NOMO-1 treated with DMSO at 0.1 percent for 48 hours (cell line): ENCODE results near the gene DYNC2H1.

Experiments used
- DNase-seq: peaks from one replicate; lab custom pipeline; 2025; ENCODE audit not compliant: unreplicated experiment; lab: John Stamatoyannopoulos, UW

DYNC2H1 gene, protein sequence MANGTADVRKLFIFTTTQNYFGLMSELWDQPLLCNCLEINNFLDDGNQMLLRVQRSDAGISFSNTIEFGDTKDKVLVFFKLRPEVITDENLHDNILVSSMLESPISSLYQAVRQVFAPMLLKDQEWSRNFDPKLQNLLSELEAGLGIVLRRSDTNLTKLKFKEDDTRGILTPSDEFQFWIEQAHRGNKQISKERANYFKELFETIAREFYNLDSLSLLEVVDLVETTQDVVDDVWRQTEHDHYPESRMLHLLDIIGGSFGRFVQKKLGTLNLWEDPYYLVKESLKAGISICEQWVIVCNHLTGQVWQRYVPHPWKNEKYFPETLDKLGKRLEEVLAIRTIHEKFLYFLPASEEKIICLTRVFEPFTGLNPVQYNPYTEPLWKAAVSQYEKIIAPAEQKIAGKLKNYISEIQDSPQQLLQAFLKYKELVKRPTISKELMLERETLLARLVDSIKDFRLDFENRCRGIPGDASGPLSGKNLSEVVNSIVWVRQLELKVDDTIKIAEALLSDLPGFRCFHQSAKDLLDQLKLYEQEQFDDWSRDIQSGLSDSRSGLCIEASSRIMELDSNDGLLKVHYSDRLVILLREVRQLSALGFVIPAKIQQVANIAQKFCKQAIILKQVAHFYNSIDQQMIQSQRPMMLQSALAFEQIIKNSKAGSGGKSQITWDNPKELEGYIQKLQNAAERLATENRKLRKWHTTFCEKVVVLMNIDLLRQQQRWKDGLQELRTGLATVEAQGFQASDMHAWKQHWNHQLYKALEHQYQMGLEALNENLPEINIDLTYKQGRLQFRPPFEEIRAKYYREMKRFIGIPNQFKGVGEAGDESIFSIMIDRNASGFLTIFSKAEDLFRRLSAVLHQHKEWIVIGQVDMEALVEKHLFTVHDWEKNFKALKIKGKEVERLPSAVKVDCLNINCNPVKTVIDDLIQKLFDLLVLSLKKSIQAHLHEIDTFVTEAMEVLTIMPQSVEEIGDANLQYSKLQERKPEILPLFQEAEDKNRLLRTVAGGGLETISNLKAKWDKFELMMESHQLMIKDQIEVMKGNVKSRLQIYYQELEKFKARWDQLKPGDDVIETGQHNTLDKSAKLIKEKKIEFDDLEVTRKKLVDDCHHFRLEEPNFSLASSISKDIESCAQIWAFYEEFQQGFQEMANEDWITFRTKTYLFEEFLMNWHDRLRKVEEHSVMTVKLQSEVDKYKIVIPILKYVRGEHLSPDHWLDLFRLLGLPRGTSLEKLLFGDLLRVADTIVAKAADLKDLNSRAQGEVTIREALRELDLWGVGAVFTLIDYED (N-terminal part only)

DNA sequence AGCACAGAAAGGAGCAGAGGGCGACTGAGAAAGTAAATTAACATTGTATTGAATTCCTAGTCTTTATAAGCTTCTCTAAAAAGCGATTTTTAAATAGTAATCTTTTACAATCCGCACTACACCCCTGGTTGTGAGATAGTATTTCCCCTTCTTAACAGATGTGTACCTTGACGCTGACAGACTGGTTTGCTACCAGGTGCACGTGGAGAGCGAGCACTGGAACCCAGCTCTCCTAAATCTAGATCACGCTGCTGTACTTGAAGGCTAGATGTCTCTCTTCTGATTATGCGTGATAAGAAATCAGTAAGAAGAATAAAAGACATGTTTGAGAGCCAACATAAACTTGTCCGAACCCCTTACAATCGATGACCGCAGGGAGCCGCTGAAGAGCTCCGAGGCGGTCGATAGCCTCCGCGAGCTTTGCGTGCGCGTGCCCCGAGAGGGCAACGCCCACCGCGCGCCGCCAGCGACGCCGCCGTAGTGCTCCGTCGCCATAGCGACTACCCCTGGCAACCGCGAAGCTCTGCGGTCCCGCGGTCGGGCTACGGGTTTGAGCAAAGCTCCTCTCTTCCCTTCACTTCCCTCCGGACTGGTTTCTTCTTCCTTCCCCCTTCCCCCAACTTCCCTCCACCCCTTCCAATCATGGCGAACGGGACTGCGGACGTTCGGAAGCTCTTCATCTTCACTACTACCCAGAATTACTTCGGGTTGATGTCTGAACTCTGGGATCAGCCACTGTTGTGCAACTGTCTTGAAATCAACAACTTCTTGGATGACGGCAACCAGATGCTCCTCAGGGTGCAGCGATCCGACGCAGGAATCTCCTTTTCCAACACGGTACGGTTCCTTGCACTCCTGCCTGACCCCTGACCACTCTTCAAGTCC lies at the start of gene DYNC2H1:
Gene DYNC2H1 (plus strand): TSS at position 494 of the 885 bp plus-strand sequence. CDS start 149 bp downstream, at position 643.
- peak; percentile 88 for DNase-seq

DNA sequence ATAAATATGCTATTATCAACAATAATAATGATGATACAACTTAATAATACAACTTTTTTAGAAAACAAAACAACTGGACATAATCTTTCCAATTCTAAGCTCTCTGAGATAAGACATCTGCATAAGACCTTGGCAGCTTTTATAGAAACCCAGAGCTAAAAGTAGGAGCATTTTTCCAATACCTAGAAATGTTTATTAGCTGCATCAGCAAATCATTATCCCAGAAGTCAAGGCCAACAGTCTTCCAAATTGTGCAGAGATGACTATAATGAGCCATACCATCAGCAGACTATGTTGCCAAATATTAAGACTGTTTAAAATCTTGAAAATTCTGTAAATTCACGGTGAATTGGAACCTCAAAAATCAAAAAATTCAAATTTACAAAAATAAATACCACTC lies 47.6 kb upstream of the DYNC2H1 start:
- DNase-seq = no peak

DNA sequence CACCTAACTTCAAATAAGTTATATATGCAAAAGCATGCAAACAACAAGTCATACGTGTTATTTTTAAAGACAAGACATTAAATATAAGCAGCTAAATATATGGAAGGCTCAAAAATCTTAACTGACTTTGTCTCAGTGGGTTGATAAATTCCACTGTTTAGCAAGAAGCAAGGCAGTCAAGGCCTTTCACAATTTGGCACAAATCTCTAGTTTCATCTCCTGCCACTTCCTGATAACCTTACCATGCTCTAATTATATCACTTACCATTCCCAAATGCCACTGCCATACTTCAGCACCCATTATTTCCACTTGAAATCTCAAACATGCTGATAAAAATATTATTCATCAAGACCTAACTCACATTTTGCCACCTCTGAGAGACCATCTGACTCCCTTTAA lies 42.1 kb upstream of the DYNC2H1 start:
- DNase-seq = peak; percentile 31

DNA sequence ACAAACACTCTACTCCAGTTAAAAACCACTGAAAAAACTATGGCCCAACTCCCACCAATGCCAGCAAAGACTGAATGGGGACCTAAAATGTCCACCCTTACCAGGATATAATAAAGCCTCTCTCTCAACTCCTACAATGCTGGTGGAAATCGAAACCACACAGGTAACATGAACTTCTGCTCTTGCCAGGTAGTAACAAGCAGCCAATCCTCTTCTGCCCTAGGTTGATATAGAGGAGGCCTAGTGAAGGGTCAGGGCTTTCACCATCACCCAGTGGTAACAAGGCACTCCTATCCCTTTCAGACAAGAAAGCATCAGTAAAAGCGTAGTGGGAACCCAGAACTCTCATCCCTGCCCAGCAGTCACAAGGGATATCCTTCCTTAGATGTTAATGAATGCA lies 39.9 kb upstream of the DYNC2H1 start:
- DNase-seq = no peak

DNA sequence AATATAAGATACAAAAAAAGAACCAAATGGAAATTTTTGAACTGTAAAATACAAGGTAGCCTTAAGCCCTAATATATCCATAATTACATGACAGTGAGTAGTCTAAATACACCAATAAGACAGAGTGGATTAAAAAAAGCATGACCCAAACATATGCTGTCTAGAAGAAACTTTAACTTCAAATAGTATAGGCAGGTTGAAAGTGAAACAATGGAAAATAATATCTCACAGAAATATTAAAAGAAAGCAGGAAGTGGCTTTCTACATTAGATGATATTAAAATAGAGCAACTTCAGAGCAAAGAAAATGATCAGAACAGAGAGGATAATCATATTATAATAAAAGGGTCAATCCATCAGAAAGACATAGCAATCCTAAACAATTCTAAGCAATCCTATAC lies 39.1 kb upstream of the DYNC2H1 start:
- no peak for DNase-seq

DNA sequence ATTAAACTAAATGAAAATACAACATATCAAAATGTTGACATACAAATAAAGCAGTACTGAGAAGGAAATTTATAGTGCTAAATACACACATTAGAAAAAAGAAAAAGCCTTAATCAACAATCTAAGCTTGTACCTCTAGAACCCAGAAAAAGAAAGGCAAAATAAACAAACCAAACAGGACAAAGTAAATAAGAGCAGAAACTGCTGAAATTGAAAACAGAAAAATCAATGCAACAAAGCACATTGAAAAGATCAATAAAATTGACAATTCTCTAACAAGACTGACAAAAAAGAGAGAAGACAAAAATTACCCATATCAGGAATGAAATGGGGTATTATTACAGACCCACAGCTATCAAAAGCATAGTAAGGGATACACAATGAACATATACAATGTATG lies 38.2 kb upstream of the DYNC2H1 start:
- no peak for DNase-seq

DNA sequence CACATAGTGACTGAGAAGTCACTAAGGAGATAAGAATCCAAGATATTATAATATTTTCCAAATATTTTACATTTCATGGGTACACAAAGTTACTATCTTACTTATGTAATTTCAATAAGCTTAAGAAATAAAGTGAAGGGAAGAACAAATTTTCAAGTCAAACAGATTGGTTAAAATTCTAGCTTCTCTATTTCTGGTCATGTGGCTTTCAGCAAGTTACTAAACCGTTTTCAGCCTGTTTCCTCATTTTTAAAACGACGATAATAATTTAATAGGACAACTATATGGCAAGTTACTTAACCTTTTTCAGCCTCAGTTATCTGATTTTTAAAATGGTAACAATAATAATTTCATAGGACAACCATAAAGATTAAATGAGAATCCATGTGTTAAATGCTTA lies 32.9 kb upstream of the DYNC2H1 start:
- peak; percentile 45 for DNase-seq

DNA sequence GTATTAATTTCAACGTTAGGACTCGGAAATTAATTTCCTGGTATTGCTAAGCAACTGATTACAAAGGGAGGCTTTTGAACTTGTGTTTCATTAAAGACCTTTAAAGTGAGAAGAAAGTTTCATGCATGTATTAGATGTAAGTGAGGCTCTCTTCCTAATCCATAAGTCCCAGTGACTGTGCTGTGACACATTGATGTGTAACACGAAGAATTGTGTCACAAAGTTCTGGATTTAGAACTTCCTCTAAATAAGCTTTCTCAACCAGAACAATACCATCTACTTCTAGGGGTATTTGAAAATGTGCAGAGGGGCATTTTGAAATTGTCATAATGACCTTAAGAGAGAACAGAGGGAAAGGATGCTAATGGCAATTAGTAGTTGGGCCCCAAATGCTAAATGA lies 31.7 kb upstream of the DYNC2H1 start:
- DNase-seq = peak; percentile 35

DNA sequence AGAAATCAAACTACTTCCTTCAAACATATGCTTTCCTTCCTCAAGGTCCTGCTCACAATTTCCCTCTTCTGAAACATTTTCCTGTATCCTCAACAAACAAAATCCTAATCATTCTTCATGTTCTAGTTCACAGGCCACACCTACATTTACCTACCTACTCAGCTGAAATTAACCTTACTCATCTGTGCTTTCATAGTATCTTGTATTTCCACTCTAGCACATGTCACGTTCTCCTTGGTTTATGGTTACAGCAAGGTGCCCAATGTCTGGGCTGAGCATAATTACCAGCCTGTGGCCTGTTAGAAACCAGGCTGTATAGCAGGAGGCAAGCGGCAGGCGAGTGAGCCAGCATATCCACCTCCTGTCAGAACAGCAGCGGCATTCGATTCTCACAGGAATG lies 30.5 kb upstream of the DYNC2H1 start:
- DNase-seq = no peak

DNA sequence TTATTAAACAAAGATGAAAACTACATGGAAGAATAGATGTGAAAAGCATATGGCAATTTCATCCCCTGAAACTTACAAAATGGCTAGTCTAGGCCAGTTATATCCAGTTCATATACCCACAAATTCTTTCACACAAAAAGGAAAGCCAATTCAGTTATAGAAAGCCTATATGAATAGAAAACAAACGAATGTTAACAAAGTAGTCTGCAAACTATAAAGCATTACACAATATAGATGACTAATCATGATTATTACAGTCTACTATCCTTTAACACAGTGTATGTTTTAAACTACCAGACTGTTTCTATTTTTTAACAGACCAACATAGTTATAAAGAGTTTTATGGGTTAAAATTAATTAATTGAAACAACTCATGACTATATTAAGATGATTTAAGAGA lies 29.4 kb upstream of the DYNC2H1 start:
- peak; percentile 24 for DNase-seq

DNA sequence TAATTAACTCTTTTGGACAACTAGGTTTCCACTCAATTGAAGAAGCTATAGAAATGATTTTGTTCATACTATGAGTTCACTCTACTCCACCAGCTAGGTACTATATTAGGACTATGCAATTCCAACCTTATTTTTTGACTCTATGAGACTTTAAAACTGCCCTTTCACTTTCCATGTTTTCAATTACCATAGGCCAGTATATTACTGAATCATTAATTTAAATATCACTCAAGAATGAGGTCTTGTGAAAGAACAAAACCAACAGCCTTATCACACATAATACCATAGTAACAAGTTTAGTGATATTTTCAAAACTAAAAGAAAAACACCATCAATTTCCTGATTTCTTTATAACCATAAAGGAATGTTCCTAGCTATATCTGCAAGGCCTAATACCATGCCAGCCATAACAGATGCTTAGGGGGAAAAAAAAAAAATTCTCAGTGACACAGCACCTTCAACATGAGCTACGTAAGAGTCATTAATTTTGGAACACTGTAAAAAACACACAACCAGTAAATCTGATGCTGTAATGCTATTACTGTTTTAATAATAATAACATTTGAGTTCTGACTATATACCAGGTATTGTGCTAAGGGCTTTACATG lies 23.4 kb upstream of the DYNC2H1 start:
- DNase-seq = no peak

DNA sequence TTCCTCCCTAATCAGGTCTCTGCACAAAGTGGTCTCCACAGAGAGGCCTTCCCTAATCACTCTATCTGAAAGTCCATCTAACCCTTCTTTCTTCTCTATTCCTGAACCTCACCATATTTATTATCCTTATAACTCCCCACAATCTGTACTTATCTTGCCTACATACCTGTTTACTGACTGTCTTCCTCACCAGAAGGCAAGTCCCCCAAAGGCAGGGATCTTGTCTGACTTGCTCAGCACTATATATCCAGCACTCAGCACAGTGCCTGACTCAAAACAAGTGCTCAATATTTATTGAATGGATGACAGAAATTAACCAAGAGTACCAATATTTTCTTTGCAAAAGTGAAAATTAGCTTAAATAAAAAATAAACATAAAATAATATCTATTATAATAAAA lies 22.8 kb upstream of the DYNC2H1 start:
- DNase-seq = no peak

DNA sequence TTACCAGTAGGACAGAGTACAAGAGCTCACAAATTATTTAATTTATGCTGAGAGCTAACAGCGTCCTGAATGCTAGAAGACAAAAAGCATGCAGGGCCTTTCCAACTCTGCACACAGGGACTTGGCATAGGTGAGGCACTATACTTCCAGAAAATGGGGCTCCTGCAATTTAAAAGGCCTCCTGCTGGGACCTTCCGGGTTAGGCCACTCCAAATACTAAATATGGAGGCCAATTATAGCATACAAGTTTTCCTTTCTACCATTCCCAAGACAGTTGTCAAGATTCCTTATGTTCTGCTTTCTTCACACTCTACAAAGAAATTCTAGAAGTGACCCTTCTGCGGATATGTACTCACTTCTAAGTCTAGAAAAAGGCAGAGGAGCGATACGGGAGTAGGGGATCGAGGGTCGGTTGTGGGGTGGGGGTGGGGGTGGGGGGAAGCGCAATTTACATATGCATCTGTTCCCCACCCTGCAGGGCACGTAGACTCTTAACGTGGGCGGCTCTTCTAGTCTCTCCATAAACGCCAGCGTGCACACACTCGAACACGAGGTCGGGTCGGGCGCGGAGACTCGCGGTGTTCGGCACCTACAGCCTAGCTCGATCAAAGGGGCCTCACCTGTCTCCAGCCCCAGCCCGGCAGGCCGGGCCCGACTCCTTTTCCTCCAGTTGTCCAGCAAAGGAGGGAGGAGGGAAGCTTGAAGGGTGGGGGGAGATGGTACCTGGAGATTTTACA lies 18.0 kb upstream of the DYNC2H1 start:
- DNase-seq = peak; percentile 23

DNA sequence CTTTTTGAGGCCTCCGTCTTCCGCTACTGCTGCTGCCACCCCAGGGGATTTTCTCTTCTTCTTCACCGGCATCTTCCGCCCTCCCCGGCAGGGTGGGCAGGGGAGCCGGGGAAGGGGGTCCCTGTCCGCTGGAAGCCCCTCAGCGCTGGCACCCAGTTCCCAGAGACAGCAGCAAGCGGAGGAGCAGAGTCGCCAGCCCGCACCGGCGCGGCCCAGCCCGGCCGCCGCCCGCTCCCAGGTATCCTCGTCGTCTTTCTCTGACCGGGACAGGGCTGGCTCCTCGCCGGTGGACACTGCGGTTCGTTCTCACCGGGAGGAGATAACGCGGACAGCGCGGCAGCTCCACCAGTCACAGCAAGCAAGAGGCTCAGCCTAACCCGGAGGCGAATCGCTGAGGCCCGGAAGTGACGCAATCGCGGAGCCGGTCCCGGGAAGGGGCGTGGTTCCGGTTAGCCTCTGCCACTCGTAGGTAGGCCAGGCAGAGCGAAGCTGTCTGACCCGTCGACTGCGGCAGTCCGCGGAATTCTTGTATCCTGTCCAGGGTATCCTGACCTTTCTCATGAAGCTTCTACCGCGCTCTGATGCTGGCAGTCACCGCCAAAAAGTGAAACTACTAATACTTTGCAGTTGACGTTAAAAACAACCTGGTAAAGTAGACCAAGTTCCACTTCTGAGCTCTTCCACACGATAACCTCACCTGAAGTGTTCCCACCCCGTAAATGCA lies 17.3 kb upstream of the DYNC2H1 start, which contains the start of gene DCUN1D5:
Gene DCUN1D5 (minus strand): TSS at position 360 of the 724 bp plus-strand sequence. CDS start 288 bp downstream, at position 72.
- DNase-seq = peak; percentile 92

DNA sequence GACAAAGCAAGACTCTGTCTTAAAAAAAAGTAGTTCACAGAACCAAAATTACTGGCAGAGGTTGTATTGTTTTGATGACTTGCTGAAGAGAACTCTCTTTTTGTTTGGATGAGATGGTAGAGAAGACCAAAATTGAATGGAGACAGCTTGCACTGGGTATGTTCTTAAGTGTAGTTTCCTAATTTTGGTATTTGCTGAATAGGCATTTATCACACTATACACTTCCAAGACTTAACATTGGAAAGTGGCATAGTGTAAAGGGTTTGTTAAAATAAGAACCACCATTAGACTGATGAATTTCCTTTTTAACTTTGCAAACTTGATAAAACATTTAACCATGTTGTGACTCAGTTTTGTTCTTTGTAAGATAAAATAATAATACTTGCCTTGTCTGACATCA lies 11.9 kb upstream of the DYNC2H1 start:
- no peak for DNase-seq

DNA sequence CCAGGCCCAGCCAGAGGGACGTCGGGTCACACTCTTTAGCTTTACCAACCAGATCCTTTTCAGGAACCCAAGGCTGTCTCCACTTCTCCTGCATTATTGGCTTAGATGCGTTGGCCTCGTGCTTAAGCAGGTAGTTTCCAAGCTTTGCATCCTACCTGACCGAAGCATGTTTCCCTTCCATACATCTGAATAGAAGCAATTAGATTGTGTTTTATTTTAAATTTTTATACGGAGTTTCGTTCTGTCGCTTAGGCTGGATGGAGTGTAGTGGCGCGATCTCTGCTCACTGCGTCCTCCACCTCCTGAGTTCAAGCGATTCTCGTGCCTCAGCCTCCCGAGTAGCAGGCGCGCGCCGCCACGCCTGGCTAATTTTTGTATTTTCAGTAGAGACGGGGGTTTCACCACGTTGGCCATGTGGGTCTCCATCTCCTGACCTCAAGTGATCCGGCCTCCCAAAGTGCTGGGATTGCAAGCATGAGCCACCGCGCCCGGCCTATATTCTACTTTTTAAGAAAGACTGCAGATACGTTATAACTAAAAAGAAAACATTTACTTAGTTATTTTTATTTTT lies 677 bp downstream of the DYNC2H1 start:
- DNase-seq = no peak

DNA sequence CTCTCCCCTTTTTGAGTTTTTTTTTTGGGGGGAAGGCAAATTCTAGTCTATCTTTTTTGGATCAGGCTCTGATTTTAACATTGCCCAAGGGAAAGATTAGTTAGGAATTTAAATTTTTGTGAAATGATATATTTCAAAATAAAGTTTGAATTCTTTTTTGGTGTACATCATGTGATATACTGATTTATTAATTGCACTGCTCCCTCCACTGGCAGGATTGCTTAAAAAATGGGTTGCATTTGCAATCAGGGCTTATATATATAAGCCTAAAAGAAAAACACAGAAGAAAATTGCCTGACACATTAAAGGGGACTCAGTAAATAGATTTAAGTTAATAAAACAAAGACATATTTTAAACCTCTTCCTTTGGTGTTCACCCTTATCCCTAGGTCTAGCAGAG lies 1.2 kb downstream of the DYNC2H1 start:
- no peak for DNase-seq

DNA sequence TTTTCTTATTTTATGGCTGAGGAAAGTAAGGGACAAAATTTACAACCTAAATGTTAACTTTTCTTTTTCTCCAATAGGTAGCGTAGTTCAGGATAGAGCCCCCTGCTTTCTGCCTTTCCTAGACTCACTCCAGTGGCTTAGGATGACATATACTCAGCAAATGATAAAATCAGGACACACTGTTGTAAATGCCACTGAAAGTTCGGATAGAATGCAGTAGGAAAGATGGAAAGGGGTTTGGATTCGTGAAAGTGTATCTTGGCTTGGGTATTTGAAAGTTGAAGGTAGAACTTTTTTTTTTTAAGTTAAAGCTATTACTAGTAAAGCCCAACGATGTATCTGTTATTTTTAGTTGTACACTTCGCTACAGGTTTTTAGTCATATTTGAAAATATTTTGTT lies 2.2 kb downstream of the DYNC2H1 start:
- no peak for DNase-seq
